Caco-2 (cell line): ENCODE data around the gene ADGRB3. TPM values are rescaled to one million over a fixed set of nuclear protein-coding genes. Genes with fewer than 3 reads are reported as not detected.

Experiments used
- BruUV-seq: library from RNA; stranded (reverse); fragments of 400-500 nt; replicated peaks from 2 replicates; lab custom pipeline; 2021; lab: Mats Ljungman, UMichigan
- CTCF ChIA-PET: fragments of 300-600 bp; sonication (Branson Sonifier 250); formaldehyde crosslinking; loops from one replicate; lab custom pipeline; 2022; ENCODE audit warnings: antibody characterized with exemption; lab: Charles Lee
- POLR2A ChIA-PET: fragments of 300-600 bp; sonication (Branson Sonifier 250); formaldehyde crosslinking; loops from one replicate; lab custom pipeline; 2022; ENCODE audit warnings: antibody characterized with exemption; lab: Charles Lee
- DNase-seq, 2 experiments: peaks; one replicate each; pipeline versions ENCODE4 v3.0.0 to v3.0.0-alpha.2; 2020 to 2022
- H3K27me3 ChIP-seq: replicated peaks from 2 replicates; pipeline ENCODE4 v1.6.0; 2011; ENCODE audit warnings: low read length; ENCODE audit not compliant: control insufficient read depth, insufficient read depth
- H3K36me3 ChIP-seq: 2 replicates; pipeline ENCODE4 v1.5.1; 2011; ENCODE audit warnings: low read length; ENCODE audit not compliant: control insufficient read depth, insufficient read depth
- H3K4me1 ChIP-seq: fragments of 250-450 bp; sonication (Bioruptor Pico); 2 replicates; pipeline ENCODE4 v1.5.1; 2020; ENCODE audit warnings: mild to moderate bottlenecking
- H3K4me3 ChIP-seq: 2 replicates; pipeline ENCODE4 v1.5.1; 2011; ENCODE audit warnings: low read depth, mild to moderate bottlenecking, control low read depth, low read length
- H3K9me3 ChIP-seq: fragments of 250-450 bp; sonication (Bioruptor Pico); 2 replicates; pipeline ENCODE4 v1.5.1; 2020; ENCODE audit warnings: mild to moderate bottlenecking, moderate library complexity
- H3K27ac Mint-ChIP-seq: one replicate; pipeline ENCODE4 v1.8.0; 2022; ENCODE audit warnings: mixed read lengths; ENCODE audit not compliant: unreplicated experiment
- H3K27me3 Mint-ChIP-seq: one replicate; pipeline ENCODE4 v1.8.0; 2022; ENCODE audit warnings: mixed read lengths; ENCODE audit not compliant: insufficient read depth, unreplicated experiment
- H3K36me3 Mint-ChIP-seq: one replicate; pipeline ENCODE4 v1.8.0; 2022; ENCODE audit warnings: mild to moderate bottlenecking, mixed read lengths; ENCODE audit not compliant: insufficient read depth, unreplicated experiment
- H3K4me1 Mint-ChIP-seq: one replicate; pipeline ENCODE4 v1.8.0; 2022; ENCODE audit warnings: low read depth, mixed read lengths; ENCODE audit not compliant: unreplicated experiment
- H3K4me3 Mint-ChIP-seq: one replicate; pipeline ENCODE4 v1.8.0; 2022; ENCODE audit warnings: mild to moderate bottlenecking, moderate library complexity, mixed read lengths; ENCODE audit not compliant: unreplicated experiment
- H3K9me3 Mint-ChIP-seq: one replicate; pipeline ENCODE4 v1.8.0; 2022; ENCODE audit warnings: mixed read lengths; ENCODE audit not compliant: unreplicated experiment
- CTCF ChIP-seq, 2 experiments: fragments of 200-600 bp in 1 of 2; IDR thresholded peaks; 1 replicate in 1 of 2; 2 replicates in 1 of 2; pipeline versions ENCODE4 v1.5.1 to v1.8.0; 2011 to 2022; ENCODE audit warnings: antibody characterized with exemption in 1 of 2, control low read depth in 1 of 2, inconsistent platforms in 1 of 2, low read depth in 1 of 2, low read length in 1 of 2, mild to moderate bottlenecking in 1 of 2, moderate library complexity in 1 of 2; ENCODE audit not compliant: insufficient read depth in 1 of 2, severe bottlenecking in 1 of 2, unreplicated experiment in 1 of 2
- intact Hi-C: fragments of 100-400 bp; cut with micrococcal nuclease; formaldehyde crosslinking; loops from one replicate; pipeline ENCODE4 v1.10.0; 2022; ENCODE audit not compliant: unreplicated experiment
- total RNA-seq: library from RNA; stranded (reverse); gene quantifications from 2 replicates; pipeline ENCODE4 v1.2.3, GENCODE V29; 2022

The ADGRB3 gene
- total RNA-seq, 1 experiment from 2014 or later, result 0.18 TPM

- no peak overlapping the region for H3K27ac Mint-ChIP-seq
- H3K4me3 Mint-ChIP-seq, result no peak overlapping the region
- no peaks in the 10 kb centered on the region for H3K27me3 ChIP-seq
- ChIA-PET CTCF (no interaction called here), POLR2A (no interaction called here)
- TF ChIP-seq CTCF (IDR thresholded peaks at IDR 0.05; ENCODE audit: insufficient read depth in 1 of 2, low read depth in 1 of 2, low read length in 1 of 2, severe bottlenecking in 1 of 2, unreplicated experiment in 1 of 2), result no peak
- no peaks in the 10 kb centered on the region for H3K4me1 Mint-ChIP-seq
- intact Hi-C loops, result no loop called here
- no peaks in the 10 kb centered on the region for H3K9me3 ChIP-seq
- H3K9me3 Mint-ChIP-seq, result no peaks in the 10 kb centered on the region
- H3K4me1 ChIP-seq, result no peaks in the 10 kb centered on the region
- H3K36me3 ChIP-seq, result no peaks in the 10 kb centered on the region
- no peak overlapping the region for H3K4me3 ChIP-seq
- no peaks in the 10 kb centered on the region for H3K36me3 Mint-ChIP-seq
- BruUV-seq, result no TSS peak
- no peak for DNase-seq
- H3K27me3 Mint-ChIP-seq, result no peaks in the 10 kb centered on the region
These were observed 91.3 kb downstream of the ADGRB3 start for GRCh38 chr6:68726337-68726736.

- Histone ChIP-seq H3K27me3 (no peaks in the 10 kb centered on the region), H3K4me1 (no peaks in the 10 kb centered on the region), H3K4me3 (no peak overlapping the region), H3K9me3 (no peaks in the 10 kb centered on the region), H3K36me3 (no peaks in the 10 kb centered on the region)
- TF ChIP-seq CTCF (IDR thresholded peaks at IDR 0.05; ENCODE audit: insufficient read depth in 1 of 2, low read depth in 1 of 2, low read length in 1 of 2, severe bottlenecking in 1 of 2, unreplicated experiment in 1 of 2), result no peak
- Mint-ChIP-seq H3K36me3 (no peaks in the 10 kb centered on the region), H3K27me3 (no peaks in the 10 kb centered on the region), H3K9me3 (no peaks in the 10 kb centered on the region), H3K4me3 (no peak overlapping the region), H3K27ac (no peak overlapping the region), H3K4me1 (no peaks in the 10 kb centered on the region)
- intact Hi-C loops, result no loop called here
- POLR2A ChIA-PET, result no interaction called here
- BruUV-seq, result no TSS peak
- DNase-seq, result no peak
- CTCF ChIA-PET, result no interaction called here
These were observed 91.9 kb downstream of the ADGRB3 start for GRCh38 chr6:68726992-68727391.

GRCh38 chr6:68727699-68728098 is 92.6 kb downstream of the ADGRB3 start:
- no peaks in the 10 kb centered on the region for H3K4me1 Mint-ChIP-seq
- POLR2A ChIA-PET, result no interaction called here
- intact Hi-C loops, result no loop called here
- no peak for DNase-seq
- H3K36me3 Mint-ChIP-seq, result no peaks in the 10 kb centered on the region
- Histone ChIP-seq H3K9me3 (no peaks in the 10 kb centered on the region), H3K36me3 (no peaks in the 10 kb centered on the region), H3K4me3 (no peak overlapping the region), H3K4me1 (no peaks in the 10 kb centered on the region), H3K27me3 (no peaks in the 10 kb centered on the region)
- BruUV-seq, result no TSS peak
- H3K27me3 Mint-ChIP-seq, result no peaks in the 10 kb centered on the region
- CTCF ChIA-PET, result no interaction called here
- no peaks in the 10 kb centered on the region for H3K9me3 Mint-ChIP-seq
- H3K4me3 Mint-ChIP-seq, result no peak overlapping the region
- H3K27ac Mint-ChIP-seq, result no peak overlapping the region
- no peak for TF ChIP-seq CTCF (IDR thresholded peaks at IDR 0.05; ENCODE audit: insufficient read depth in 1 of 2, low read depth in 1 of 2, low read length in 1 of 2, severe bottlenecking in 1 of 2, unreplicated experiment in 1 of 2)
